NOMO-1 (cell line): Measurements from ENCODE around the gene MARS1.
"Not testable (repeated sequence)": the region's sequence is repeated elsewhere in the genome, so short reads cannot be mapped to it uniquely, and the experiment has no call there.

Experiments used
- DNase-seq, 2 experiments: peaks; one replicate each; lab custom pipeline; 2025; ENCODE audit not compliant: unreplicated experiment in 2 of 2; lab: John Stamatoyannopoulos, UW

MARS1 gene

DNA sequence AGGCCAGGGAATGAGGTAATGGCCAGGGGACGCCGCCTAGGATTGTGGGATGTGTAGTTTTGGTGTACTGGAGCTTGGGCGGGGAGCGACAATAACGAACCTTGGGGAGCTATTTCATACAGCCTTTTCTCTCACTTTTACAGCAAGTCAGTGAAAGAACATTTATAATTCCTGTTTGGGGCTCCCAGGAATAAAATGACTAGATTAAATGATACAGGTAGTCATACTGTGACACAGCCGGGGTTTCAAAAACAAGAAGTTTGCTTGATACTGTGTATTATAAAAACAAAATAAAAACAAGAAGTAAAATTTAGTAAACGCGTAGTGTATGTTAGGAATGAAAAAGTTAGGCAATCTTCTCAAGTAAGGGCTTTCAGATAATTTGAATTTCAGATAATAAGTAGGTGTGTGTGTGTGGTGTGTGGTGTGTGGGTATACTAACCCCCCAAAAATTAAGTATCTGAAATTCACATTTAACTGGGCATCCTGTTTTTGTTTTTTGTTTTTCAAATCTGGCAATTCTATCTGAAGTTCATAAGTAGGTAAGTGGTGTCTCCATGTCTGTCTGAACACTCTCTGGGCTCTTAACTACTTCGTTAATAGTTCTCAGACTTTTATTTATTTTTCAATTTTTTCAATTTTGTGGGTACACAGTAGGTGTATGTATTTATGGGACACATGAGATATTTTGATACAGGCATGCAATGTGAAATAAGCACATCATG, 59.6 kb downstream of the MARS1 start:
- DNase-seq: peak in 1 of 2 experiments; percentile 98

DNA sequence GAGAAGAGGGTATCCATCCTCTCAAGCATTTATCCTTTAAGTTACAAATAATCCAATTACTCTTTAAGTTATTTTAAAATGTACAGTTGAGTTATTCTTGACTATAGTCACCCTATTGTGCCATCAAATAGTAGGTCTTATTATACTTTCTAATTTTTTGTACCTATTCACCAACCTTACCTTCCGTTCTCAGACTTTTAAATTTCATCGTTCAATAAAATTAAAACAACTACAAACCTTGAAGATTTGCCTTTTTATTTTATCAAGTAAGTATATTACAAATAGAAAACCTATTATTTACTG, 60.1 kb downstream of the MARS1 start:
- DNase-seq: no peak

DNA sequence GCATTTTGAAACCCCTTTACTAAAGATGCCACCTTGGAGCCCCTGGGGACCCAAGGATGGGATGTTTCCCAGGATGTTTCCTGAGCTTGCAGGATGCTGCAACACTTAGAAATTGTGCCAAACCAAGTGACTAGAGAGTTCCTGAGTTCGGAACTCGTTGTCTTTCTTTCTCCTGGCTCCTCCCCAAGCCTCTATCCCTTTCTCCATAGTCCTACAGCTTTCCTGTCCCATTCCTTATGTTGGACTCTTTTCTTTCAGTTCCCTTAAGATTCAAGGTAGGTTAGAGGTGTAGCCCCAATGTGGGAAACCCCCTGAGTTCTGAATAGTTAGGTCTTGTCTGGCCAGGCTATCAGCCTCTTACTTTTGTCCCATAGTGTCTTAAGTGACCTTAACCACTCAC, 60.6 kb downstream of the MARS1 start:
- no peak for DNase-seq

DNA sequence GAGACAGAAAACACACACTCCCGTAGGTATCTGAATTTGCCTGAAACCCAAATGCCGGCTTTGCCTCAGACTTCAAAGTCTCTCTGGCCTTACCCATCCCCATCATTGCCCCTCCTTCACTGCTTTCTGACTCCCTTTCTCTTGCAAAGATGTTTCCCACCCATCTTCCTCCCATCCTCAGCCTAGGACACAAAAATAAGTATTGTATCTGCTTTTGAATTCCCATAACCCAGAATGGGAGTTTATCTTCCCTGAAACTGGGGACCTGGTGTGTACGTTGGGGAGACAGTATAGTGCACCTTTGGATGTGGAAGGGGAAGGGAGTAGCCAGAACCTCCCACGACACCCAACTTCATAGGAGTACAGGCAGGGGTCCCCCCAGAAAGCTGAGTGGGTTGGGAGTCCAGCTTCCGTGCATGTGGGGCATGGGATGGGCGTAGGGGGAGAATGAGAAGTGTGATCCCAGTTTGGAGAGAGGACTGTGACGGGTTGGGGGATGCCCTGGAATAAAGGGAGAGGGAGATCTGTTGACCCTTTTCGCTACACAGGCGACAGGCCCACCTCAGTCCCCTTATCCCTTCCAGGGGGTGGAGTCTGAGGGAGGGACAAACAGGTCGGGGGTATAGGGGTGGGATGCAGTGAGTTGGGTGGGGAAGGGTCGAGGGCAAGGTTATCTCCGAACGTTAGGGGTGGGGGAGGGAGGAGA, 61.5 kb downstream of the MARS1 start:
- DNase-seq: no peak

DNA sequence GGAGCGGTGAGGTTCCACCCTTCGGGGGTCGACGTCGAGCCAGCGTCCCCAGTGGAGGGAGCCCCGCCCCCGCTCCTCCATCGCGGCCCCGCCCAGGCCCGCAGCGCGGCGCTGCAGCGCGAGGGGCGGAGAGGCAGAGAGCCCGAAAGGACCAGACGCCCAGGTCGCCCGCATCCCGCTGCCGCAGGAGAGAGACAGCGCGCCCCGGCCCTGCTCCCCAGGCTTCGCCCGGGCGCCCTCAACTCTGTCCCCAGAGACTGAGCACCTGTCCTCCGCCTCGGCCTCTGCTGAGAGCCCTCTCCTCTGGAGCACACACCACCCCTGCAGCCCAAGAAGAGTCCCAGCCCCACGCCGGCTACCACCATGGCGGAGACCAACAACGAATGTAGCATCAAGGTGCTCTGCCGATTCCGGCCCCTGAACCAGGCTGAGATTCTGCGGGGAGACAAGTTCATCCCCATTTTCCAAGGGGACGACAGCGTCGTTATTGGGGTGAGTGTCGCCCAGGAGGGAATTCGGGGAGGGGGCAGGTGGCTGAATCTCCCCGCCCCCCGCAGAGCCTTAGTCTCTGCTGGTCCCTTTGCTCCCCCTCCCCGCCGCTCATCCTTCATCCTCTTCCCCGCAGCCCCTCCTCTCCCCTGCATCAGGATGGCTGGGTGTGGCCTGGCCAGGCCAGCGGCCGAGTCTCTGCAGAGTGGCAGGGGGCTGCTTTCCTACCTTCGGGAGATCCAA, 62.2 kb downstream of the MARS1 start, which contains the start of gene KIF5A:
Gene KIF5A (plus strand): TSS at position 136 of the 732 bp plus-strand sequence. CDS start 228 bp downstream, at position 364.
- DNase-seq: no peak

DNA sequence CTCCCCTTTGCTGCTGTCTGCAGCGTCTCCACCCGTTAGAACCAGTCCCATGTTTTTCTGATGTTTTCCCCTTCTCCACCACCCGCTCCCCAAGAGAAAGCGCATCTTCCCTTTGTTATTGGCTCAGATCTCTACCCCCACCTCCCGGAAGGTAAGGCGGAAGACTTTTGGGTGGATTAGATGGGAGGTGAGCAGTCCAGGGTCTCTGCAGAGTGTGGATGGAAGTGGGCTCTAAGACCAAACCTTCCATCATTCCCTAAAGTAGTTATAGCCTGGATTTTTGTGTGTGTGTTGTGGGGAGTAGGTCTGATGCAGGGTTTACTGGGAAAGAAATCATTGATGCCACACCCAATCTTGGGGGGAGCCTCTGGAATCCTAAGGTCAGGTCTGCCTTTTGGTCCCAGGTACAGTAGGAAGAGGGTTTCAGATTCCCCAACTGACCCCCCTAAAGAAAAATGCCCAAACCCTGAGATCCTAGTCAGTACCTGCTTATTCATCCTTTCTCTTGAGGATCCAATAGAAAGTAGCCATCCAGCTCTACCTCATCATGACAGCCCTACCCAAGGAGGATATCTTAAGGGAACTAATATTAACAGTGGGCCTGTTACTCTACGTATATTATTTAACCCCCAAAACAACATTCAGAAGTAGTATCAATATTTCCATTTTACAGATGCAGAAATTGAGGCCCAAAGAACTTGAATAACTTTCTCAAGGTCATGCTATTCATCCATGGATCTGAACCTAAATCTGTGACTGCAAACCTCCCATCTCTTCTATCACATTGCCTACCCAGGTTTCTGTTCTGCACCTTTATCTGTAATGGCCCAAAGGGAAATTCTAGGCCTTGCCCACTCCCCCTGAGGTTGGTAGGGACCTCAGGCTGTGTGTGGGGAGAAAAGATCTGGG, 63.0 kb downstream of the MARS1 start:
- DNase-seq: no peak

DNA sequence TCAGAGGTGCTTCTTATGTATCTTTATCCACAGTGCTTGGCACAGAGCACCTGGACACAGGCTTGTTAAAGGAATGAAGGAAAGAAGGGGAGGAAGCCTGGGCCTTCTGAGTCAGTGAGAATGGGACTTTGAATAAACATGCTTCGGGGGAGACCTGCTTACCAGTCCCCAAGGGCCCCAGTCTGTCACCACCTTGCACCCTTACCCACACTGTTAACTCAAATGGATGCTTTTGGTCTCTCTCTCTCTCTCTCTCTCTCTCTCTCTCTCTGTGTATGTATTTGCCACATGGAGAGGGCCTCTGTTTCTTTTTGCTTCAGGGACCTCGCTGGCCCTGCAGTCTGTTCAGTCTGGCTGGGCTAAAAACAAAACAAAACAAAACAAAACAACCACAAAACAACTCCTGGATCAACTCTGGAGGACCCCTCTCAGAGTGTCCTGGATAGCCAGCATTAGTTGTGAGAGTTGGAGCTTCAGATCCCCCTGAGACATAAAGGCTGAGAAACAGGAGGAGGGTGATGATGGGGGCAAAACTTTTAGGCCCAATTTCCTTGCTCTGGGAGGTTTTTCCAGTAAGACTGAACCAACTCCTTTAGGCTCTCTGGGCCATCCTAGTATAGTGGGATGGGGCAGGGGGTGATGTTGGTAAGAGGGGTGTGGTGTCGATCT, 63.9 kb downstream of the MARS1 start:
- DNase-seq: no peak

DNA sequence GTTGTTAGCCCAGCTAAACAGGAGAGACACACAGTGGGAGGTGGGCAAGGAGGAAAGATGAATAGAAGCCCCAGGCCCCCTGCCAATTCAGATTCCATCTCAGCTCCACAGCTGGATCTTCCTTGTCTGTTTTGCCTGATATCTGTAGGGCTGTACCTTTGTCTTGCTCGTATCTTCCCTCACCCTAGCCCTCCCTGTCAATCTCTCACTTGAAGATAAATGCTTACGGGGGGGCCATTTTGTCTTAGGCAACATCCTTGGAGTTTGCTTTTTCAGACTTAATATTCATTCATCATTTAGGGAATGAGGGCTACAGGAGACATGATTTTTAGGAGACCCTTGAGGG, 64.4 kb downstream of the MARS1 start:
- DNase-seq: no peak

DNA sequence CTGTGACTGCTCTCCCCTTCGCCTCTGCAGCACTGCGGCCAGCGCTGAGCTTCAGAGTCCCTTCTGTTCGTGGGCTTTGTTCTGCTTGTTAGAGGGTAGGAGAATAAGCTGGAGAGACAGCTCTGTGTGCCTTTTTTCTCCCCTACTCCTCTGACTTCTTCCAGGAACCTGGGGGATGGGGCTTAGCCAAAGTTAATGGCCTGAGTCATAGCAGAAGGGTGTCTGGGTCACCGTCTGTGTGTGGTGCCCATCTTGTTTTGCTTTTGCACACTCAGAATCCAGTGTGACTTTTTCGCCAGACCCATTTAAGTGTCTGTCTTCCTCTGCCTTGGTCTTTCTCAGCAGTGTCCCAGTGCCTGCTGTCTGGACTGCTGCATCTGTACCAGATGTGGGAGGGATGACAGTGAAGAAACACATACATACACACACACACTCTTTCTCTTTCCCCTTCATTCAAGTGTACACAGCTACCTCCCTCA, 65.0 kb downstream of the MARS1 start:
- no peak for DNase-seq

DNA sequence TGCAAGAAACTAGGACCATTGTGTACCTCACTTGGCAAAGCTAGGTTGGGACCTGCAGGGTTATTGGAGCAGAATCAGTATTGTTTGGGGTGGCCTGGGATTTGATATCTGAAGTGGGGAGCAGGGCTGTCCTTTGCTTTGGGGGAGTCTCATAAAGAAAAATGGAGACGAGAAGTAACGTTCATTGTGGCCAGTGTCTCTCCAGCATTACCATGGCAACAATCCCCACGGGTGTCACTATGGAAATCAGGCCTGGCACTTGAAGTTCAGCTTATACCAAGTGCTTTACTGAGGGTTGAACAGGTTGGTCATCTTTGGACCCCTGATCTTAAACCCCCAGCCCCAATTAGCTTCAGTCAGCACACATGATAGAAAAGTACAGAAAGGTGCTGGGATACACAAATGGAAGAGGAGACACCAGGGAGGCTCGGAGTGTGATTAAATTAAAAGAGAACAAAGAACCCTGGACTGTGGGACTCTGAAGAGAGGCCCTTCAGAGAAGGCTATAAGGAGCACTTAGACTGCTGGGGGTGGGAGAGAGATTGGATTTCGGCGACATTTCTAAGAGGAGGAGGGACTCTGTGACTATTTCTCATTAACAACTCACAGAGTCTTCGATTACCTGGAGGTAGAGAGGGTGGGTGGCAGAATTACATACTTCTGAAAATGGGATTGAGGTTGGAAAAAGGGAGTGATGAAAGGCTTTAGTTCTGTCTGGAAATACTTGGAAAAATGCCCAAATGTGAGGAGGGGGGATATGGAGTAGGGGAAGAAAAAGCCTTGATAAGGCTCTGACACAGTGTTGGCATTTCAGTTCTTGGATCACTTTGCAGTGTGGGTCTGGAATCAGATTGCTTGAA, 65.7 kb downstream of the MARS1 start:
- DNase-seq: no peak

DNA sequence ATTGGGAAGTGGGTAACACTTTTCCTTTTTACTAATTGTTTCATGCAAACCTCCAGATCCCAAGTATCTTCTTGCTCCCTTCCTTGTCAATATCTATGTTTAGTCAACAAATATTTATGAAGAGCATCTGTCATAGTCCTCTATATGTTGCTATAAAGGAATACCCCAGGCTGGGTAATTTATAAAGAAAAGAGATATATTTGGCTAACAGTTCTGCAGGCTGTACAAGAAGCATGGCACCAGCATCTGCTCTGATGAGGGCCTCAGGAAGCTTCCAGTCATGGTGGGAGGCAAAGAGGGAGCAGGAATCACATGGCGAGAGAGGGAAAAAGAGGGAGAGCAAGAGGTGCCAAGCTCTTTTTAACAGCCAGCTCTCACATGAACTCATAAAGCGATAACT, 66.6 kb downstream of the MARS1 start:
- no peak for DNase-seq

DNA sequence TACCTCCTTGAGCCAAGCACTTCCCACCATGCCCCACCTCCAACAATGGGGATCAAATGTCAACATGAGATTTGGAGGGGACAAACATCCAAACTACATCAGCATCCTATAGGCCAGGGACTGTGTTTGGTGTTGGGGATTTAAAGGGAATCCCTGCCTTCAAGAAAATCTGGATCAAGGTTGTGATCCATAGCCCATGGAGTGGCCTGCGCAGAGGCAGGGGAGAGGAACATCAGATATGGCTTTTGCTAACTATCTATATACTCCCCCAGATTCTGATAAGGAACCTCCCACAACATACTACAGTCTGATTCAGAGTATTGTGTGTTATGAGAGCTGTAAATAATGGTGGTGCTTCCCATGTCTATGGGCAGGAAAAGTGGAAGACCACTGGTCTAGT, 67.0 kb downstream of the MARS1 start:
- no peak for DNase-seq

DNA sequence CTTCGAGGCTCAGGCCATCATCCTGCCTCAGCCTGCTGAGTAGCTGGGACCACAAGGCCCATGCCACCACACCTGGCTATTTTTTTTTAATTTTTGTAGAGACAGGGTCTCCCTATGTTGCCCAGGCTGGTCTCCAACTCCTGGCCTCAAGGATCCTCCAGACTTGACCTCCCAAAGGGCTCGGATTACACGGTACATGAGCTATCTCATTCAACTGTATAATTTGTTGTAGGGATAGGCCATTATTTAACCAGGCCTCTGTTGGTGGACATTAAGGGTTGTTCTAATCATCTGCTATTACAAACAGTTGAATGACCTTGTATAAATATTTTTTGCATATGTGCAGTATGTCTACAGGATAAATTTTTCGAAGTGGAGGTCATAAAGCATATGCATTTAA, 71.0 kb downstream of the MARS1 start:
- DNase-seq: no peak

DNA sequence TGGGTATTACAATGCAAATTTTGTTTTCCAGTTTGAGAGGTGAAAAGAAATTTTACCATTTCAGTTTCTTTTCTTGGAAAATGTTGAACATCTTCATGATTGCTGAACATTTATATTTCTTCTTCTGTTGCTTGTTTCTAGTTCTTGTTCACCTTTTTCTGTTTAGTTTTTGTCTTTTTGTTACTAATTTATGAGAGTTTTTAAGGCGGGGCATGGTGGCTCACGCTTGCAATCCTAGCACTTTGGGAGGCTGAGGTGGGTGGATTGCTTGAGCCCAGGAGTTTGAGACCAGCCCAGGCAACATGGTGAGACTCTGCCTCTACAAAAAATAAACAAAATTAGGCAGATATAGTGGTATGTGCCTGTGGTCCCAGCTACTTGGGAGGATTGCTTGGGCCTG, 72.6 kb downstream of the MARS1 start:
- no peak for DNase-seq

DNA sequence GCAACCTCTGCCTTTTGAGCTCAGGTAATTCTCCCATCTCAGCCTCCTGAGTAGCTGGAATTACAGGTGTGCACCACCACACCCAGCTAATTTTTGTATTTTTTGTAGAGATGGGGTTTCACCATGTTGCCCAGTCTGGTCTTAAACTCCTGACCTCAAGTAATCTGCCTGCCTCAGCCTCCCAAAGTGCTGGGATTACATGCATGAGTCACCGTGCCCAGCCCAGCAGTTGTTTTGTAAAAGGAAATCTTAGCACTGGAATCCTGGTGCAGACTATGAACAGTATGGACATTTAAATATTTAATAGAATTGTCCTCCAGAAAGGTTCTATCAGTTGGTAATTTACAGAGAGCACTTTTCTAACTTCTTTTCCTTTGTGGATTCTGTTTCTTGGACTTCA, 73.2 kb downstream of the MARS1 start:
- DNase-seq: not testable (repeated sequence)

DNA sequence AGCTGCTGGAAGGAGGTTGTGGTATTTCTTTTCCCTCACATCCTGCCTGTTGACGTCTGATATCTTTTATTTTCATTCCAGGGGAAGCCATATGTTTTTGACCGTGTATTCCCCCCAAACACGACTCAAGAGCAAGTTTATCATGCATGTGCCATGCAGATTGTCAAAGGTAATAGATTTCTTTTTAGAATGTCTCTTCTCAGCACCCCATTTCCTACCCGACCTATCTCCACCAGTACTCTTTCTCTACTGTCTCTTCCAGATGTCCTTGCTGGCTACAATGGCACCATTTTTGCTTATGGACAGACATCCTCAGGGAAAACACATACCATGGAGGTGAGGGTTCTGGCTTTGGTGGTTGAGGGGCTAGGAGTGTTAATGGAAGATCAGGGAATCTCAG, 75.5 kb downstream of the MARS1 start:
- no peak for DNase-seq

DNA sequence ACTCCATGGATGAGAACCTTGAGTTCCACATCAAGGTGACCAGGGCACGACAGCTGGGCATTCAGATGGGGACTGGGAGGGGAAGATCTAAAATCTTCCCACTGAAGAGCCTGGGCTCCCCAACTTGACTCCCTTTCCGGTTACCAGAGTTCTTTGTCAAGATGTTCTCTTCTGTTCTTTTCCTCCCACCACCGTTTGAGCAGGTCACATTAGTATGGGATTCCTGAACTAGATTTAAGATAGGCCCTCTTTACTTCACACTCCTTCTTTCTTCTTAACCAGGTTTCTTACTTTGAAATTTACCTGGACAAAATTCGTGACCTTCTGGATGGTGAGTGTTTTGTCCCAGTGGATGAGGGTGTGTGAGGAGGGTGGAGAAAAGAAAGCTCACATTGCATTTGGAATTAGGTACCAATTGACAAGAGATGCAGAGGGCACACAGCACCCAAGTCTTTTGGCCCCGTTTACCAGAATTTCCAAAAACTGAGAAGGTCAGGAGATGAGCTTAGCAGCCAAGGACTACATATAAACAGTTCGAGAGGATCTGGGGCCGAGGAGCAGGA, 76.4 kb downstream of the MARS1 start:
- DNase-seq: no peak
